ENCODE results near the gene FGB. TPM values are rescaled to one million over a fixed set of nuclear protein-coding genes. Genes with fewer than 3 reads are reported as not detected.

Gene FGB
- total and polyA plus RNA-seq, 2 of the 13 experiments (the other 11 are each of a cell fraction or from before 2014, with no cell fraction given) = 226 to 784 TPM

DNA sequence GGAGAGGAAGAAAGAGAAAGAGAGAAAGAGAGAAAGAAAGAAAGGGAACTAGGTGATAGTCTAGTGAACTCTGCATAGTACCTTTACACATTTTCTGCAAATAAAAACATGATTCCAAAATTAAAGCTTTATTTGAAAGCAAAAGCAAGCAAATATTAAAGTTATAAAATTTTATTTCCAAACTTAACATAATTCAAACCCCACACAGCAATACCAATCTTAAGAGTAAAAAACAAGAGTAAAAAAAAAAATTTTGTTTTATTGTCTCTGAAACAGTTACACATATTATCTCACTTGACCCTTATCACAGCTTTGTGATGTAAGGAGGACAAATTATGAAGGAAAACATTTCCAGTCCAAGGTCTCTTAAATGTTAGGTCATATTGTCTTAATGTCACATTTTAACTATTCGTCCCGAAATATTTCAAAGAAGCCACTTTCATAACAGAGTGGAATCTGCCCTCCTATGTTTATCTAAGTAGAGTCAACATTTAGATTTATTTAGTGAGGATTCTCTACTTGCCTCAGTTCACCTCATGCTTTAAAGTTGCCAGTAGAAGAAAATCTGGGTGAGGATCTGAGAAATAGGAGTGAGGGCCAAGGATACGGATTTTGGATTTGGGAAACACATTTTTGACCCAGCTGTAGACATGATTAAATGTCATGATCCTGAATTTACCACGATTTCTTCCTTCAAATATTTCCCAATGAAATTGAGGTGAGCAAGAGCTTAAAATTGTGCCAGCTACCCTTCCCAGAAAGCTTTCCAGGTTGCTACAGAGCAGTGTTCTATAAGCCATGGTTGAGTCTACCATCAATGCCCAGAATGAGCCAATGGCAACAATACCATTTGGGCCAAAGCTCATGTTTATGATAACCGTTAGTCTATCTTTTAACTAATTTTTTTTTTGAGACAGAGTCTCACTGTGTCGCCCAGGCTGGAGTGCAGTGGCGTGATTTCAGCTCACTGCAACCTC is 35.3 kb downstream of the FGB start (continued):
- TF ChIP-seq, protein P1, sequence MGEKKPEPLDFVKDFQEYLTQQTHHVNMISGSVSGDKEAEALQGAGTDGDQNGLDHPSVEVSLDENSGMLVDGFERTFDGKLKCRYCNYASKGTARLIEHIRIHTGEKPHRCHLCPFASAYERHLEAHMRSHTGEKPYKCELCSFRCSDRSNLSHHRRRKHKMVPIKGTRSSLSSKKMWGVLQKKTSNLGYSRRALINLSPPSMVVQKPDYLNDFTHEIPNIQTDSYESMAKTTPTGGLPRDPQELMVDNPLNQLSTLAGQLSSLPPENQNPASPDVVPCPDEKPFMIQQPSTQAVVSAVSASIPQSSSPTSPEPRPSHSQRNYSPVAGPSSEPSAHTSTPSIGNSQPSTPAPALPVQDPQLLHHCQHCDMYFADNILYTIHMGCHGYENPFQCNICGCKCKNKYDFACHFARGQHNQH (CRISPR knock-in tag; IDR thresholded peaks at IDR 0.05) = peak; percentile 13; the same call in 1 of the 2 replicates
- TF ChIP-seq GATA4 (IDR thresholded peaks at IDR 0.05; ENCODE audit: borderline replicate concordance, low read depth) (peak; percentile 98), NONO (IDR thresholded peaks at IDR 0.05) (no peak), NONO (CRISPR knock-in tag; conservative IDR thresholded peaks at IDR 0.05) (0 out of 2 replicates have a peak, but pooled peaks have one; percentile 50), ATRX (CRISPR knock-in tag; IDR thresholded peaks at IDR 0.05; ENCODE audit: borderline replicate concordance) (no peak), MXD4 (CRISPR knock-in tag; IDR thresholded peaks at IDR 0.05) (no peak), ZNF343 (CRISPR knock-in tag; IDR thresholded peaks at IDR 0.05) (no peak), ZNF530 (CRISPR knock-in tag; IDR thresholded peaks at IDR 0.05; ENCODE audit: low read depth) (no peak), FOSL1 (CRISPR knock-in tag; IDR thresholded peaks at IDR 0.05; ENCODE audit: borderline replicate concordance) (no peak), ETV5 (CRISPR knock-in tag; IDR thresholded peaks at IDR 0.05; ENCODE audit: borderline replicate concordance) (no peak), ZNF33A (CRISPR knock-in tag; IDR thresholded peaks at IDR 0.05; ENCODE audit: borderline replicate concordance) (peak; percentile 65; the same call in 1 of the 2 replicates), NR2F6 (IDR thresholded peaks at IDR 0.05) (peak; percentile 98), NR2F6 (CRISPR knock-in tag; IDR thresholded peaks at IDR 0.05) (peak; percentile 94), ZNF839 (CRISPR knock-in tag; IDR thresholded peaks at IDR 0.05; ENCODE audit: borderline replicate concordance) (no peak), TP53 (CRISPR knock-in tag; conservative IDR thresholded peaks at IDR 0.05) (no peak), ZFP36L2 (CRISPR knock-in tag; IDR thresholded peaks at IDR 0.05) (no peak)
- TF ChIP-seq, protein P2, sequence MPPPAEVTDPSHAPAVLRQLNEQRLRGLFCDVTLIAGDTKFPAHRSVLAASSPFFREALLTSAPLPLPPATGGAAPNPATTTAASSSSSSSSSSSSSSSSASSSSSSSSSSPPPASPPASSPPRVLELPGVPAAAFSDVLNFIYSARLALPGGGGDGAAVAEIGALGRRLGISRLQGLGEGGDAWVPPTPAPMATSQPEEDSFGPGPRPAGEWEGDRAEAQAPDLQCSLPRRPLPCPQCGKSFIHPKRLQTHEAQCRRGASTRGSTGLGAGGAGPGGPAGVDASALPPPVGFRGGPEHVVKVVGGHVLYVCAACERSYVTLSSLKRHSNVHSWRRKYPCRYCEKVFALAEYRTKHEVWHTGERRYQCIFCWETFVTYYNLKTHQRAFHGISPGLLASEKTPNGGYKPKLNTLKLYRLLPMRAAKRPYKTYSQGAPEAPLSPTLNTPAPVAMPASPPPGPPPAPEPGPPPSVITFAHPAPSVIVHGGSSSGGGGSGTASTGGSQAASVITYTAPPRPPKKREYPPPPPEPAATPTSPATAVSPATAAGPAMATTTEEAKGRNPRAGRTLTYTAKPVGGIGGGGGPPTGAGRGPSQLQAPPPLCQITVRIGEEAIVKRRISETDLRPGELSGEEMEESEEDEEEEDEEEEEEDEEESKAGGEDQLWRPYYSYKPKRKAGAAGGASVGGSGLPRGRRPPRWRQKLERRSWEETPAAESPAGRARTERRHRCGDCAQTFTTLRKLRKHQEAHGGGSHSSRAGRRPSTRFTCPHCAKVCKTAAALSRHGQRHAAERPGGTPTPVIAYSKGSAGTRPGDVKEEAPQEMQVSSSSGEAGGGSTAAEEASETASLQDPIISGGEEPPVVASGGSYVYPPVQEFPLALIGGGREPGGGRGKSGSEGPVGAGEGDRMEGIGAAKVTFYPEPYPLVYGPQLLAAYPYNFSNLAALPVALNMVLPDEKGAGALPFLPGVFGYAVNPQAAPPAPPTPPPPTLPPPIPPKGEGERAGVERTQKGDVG (CRISPR knock-in tag; IDR thresholded peaks at IDR 0.05; ENCODE audit: borderline replicate concordance) = no peak
- TF ChIP-seq, protein P3, sequence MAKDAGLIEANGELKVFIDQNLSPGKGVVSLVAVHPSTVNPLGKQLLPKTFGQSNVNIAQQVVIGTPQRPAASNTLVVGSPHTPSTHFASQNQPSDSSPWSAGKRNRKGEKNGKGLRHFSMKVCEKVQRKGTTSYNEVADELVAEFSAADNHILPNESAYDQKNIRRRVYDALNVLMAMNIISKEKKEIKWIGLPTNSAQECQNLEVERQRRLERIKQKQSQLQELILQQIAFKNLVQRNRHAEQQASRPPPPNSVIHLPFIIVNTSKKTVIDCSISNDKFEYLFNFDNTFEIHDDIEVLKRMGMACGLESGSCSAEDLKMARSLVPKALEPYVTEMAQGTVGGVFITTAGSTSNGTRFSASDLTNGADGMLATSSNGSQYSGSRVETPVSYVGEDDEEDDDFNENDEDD (CRISPR knock-in tag; IDR thresholded peaks at IDR 0.05; ENCODE audit: borderline replicate concordance) = no peak
- TF ChIP-seq, protein P4, sequence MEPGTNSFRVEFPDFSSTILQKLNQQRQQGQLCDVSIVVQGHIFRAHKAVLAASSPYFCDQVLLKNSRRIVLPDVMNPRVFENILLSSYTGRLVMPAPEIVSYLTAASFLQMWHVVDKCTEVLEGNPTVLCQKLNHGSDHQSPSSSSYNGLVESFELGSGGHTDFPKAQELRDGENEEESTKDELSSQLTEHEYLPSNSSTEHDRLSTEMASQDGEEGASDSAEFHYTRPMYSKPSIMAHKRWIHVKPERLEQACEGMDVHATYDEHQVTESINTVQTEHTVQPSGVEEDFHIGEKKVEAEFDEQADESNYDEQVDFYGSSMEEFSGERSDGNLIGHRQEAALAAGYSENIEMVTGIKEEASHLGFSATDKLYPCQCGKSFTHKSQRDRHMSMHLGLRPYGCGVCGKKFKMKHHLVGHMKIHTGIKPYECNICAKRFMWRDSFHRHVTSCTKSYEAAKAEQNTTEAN (CRISPR knock-in tag; conservative IDR thresholded peaks at IDR 0.05) = peak; percentile 93
- TF ChIP-seq, protein P5, sequence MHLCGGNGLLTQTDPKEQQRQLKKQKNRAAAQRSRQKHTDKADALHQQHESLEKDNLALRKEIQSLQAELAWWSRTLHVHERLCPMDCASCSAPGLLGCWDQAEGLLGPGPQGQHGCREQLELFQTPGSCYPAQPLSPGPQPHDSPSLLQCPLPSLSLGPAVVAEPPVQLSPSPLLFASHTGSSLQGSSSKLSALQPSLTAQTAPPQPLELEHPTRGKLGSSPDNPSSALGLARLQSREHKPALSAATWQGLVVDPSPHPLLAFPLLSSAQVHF (CRISPR knock-in tag; IDR thresholded peaks at IDR 0.05) = no peak
- TF ChIP-seq, protein P6, sequence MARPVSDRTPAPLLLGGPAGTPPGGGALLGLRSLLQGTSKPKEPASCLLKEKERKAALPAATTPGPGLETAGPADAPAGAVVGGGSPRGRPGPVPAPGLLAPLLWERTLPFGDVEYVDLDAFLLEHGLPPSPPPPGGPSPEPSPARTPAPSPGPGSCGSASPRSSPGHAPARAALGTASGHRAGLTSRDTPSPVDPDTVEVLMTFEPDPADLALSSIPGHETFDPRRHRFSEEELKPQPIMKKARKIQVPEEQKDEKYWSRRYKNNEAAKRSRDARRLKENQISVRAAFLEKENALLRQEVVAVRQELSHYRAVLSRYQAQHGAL (CRISPR knock-in tag; IDR thresholded peaks at IDR 0.05; ENCODE audit: not compliant biosample characterization) = no peak
